ENCODE results near the gene KIAA1614.

Gene KIAA1614

DNA sequence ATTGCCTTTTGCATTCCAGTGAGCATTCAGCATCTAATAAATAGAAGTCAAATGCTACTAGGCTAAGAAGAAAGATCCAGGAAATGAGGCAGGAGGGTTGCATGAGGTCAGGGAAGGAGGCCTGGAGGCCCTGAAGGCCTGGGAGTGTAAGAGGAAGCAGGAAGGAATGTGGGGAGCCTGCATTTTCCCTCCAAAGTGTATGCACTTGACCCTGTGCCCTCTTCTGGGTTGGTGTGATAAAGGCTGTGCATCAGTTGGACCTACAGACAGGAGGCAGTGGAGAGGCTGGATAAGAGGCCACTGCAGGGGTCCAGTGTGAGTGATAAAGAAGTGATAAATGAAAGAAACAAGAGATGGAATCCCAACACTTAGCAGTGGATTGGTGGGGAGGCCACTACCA lies 20.4 kb downstream of the KIAA1614 start:
- Histone ChIP-seq H3K9me3 (ENCODE audit: severe bottlenecking) (no peaks in the 10 kb centered on the region), H3K4me3 (ENCODE audit: low read depth, low read length) (no peak overlapping the region), H3K27ac (no peak overlapping the region), H3K27me3 (ENCODE audit: insufficient read depth, low read depth, severe bottlenecking) (no peaks in the 10 kb centered on the region), H3K36me3 (peaks cover 40% of the 10 kb centered on the region)
- DNase-seq, result no peak
- TF ChIP-seq, protein P1, sequence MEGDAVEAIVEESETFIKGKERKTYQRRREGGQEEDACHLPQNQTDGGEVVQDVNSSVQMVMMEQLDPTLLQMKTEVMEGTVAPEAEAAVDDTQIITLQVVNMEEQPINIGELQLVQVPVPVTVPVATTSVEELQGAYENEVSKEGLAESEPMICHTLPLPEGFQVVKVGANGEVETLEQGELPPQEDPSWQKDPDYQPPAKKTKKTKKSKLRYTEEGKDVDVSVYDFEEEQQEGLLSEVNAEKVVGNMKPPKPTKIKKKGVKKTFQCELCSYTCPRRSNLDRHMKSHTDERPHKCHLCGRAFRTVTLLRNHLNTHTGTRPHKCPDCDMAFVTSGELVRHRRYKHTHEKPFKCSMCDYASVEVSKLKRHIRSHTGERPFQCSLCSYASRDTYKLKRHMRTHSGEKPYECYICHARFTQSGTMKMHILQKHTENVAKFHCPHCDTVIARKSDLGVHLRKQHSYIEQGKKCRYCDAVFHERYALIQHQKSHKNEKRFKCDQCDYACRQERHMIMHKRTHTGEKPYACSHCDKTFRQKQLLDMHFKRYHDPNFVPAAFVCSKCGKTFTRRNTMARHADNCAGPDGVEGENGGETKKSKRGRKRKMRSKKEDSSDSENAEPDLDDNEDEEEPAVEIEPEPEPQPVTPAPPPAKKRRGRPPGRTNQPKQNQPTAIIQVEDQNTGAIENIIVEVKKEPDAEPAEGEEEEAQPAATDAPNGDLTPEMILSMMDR (IDR thresholded peaks at IDR 0.05; ENCODE audit: low read depth, low read length), result no peak

DNA sequence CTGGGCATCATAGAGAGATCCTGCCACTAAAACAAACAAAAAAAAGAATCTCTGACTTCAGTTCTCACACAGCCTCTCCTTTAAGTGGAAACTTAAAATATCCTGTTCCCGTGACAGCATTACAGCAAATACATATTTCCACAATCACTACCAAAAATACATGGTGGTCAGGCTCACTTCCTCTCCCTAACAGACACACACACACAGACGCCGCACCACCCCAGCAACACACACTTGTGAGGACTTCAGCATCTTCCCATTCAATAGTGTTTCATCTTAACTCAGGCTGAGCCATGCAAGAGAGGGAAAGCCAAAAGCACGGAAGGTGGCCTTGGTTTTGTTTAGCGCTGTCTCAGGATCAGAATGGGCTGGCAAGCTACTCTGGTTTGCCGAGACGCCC lies 21.9 kb downstream of the KIAA1614 start:
- Histone ChIP-seq H3K9me3 (ENCODE audit: severe bottlenecking) (no peaks in the 10 kb centered on the region), H3K4me3 (ENCODE audit: low read depth, low read length) (no peak overlapping the region), H3K27ac (no peak overlapping the region), H3K27me3 (ENCODE audit: insufficient read depth, low read depth, severe bottlenecking) (no peaks in the 10 kb centered on the region), H3K36me3 (peaks cover 35% of the 10 kb centered on the region)
- DNase-seq, result no peak
- TF ChIP-seq, protein P1 (IDR thresholded peaks at IDR 0.05; ENCODE audit: low read depth, low read length), result no peak

DNA sequence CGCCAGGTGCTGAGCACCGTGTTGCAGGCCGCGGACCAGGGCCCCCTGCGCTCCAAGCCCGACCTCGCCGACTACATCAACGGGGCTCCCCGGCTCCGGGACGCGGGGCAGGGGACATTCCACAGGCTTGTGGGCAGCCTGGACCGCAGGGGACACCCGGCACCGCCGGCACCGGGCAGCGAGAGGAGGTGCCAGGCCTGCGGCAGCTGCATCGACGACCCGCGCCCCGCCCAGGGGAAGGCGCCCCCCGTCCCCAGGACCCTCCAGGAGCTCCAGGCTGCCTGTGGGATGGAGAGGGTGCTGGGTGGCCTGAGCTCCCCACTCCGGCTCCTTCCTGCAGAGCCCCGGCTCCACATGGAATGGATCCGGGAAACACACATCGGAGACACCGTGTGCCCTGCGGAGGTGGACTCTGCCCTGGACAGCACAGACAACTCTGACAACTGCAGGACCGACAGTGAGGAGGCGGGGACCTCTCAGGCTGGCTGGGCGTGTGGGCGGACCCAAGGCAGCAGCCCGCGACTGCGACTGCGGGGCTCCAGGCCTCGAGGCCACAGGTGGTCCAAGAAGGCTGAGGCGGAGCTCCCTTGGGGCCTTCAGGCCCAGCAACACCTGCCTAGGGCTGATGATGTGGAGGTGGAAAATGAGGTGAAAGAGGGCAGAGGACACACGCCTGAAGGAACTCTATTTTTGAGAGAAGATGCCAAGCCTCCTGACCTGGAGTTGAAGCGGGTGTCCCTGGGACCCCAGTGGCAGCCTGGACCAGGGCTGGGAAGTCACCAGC lies 22.8 kb downstream of the KIAA1614 start:
- Histone ChIP-seq H3K27me3 (ENCODE audit: insufficient read depth, low read depth, severe bottlenecking) (no peaks in the 10 kb centered on the region), H3K27ac (no peak overlapping the region), H3K4me3 (ENCODE audit: low read depth, low read length) (no peak overlapping the region), H3K36me3 (peaks cover 33% of the 10 kb centered on the region), H3K9me3 (ENCODE audit: severe bottlenecking) (no peaks in the 10 kb centered on the region)
- TF ChIP-seq, protein P1 (IDR thresholded peaks at IDR 0.05; ENCODE audit: low read depth, low read length), result no peak
- DNase-seq, result no peak

DNA sequence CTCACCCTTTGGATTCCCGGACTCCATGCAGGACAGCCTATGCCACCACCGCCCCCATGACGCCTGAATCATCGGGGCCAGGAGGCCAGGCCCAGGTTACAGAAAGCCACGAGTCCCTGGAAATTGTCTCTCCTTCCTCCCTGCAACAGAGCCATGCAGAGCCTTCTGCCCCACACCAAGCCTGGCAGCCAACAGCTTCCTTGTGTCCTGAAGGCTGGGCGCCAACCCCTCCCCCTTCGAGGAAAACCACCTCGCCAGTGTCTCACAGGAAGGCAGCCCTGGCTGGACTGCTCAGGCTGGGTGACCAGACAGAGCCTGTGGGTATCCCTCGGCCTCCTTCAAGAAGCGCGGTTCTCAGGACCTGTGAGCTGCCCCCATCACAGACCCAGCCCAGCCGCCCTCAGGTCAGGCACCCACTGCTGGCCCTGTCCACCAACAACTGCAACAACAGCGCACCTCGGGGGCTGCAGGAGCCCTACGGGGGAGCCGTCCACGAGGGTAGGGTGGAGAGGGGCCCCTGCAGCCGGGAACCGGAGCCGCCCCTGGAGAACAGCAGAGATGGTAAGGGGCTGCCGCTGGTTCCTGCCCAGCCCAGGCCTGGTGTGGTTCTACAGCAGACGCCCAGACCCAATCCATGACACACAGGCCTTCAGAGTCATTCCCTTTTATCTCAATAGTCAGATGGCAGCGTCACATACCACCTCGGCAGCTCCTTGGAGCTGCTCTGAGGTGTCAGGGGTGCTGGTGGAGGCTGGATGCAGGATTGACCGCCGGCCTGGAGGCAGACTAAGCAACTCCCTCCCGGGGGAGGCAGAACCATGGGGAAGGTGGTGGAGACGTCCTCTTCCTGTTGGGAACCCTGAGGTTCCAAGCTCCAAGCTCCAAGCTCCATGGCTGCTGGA lies 23.7 kb downstream of the KIAA1614 start:
- H3K27me3 ChIP-seq (ENCODE audit: insufficient read depth, low read depth, severe bottlenecking), result no peaks in the 10 kb centered on the region
- H3K27ac ChIP-seq, result no peak overlapping the region
- no peak for DNase-seq
- no peaks in the 10 kb centered on the region for H3K9me3 ChIP-seq (ENCODE audit: severe bottlenecking)
- H3K36me3 ChIP-seq, result peaks cover 33% of the 10 kb centered on the region
- TF ChIP-seq, protein P1 (IDR thresholded peaks at IDR 0.05; ENCODE audit: low read depth, low read length), result no peak
- H3K4me3 ChIP-seq (ENCODE audit: low read depth, low read length), result no peak overlapping the region

DNA sequence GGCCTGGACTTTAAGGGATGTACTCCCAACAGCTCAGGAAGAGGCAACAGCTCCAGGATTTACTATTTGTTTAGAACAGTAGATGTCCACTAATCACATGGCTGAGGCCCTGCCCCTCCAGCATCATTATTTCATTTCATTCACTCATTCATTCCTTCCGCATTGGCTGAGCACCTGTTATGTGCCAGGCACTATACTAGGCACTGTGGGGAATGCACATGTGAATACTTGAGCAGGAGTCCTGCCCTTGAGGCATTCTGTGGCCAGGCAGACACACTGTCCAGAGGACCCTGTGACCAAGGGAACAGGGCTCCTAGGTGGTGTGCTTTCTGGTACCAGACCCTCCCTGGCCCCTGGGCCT lies 24.3 kb downstream of the KIAA1614 start:
- no peak for DNase-seq
- H3K9me3 ChIP-seq (ENCODE audit: severe bottlenecking), result no peaks in the 10 kb centered on the region
- TF ChIP-seq, protein P1 (IDR thresholded peaks at IDR 0.05; ENCODE audit: low read depth, low read length), result no peak
- H3K27me3 ChIP-seq (ENCODE audit: insufficient read depth, low read depth, severe bottlenecking), result no peaks in the 10 kb centered on the region
- peaks cover 35% of the 10 kb centered on the region for H3K36me3 ChIP-seq
- no peak overlapping the region for H3K27ac ChIP-seq
- H3K4me3 ChIP-seq (ENCODE audit: low read depth, low read length), result no peak overlapping the region

Measured in WERI-Rb-1 (cell line).